Right lobe of liver (tissue), 4 donors: ENCODE results near the gene ZNF319.

Source experiments
- POLR2A ChIP-seq: fragments of 450-650 bp; IDR thresholded peaks from one replicate; pipeline ENCODE4 v1.6.1; 2017; ENCODE audit warnings: antibody characterized with exemption, mild to moderate bottlenecking
- TF ChIP-seq, protein P1 (sequence below), 4 donors: fragments of 200-600 bp in 3 of 4; fragments of 450-650 bp in 1 of 4; IDR thresholded peaks; one replicate each; pipeline versions ENCODE4 v1.5.1 to v1.8.0; 2016 to 2022; ENCODE audit warnings: antibody characterized with exemption in 4 of 4, mild to moderate bottlenecking in 2 of 4
- donor health status: DM: no; HTN: no; CAD: no.
- donor health status: DM: no; HTN: no; CAD: no.
- donor health status: DM: no; HTN: yes; CAD: no.

DNA sequence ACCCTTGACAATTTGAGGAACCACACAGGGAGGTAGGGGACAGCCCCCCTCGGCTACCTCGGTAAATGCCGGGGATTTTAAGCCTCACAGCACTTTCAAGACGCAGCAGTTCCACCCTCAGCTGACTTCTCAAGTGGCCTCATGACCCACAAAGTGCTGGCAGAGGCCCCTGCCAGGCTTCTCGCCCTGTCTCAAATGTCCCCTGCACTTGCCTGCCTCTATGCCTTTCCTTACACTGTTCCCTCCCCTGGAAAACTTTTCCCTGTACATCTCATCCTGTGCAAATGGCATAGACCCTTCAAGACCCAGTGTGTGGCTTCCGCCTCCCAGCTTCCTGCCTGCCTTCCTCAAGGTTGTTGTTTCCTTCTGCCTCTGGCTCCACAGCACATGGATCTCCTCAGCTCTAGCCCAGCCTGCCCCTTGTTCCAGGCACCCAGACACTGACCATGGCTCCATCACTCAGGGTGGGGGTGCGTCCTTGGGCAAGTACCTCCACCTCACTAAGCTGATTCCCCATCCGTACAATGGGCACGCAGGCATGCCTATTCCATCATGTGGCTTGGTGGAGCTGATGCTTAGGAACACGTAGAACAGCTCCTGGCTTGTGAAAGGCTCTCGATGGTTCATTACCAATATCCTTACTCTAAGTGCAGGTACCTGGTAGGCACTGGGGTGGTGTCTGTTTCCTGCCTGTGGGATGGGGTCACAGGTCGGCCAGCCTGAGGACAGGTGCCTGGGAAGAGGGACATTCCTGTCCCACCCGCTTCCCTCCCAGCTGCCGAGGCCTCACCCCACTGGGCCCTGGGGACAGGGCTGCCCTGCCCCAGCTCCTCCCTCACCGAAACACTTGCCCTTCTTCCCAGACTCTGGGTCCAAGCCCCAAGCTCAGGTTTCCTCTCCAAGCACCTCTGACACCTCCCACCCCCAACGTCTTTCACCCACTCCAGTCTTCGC is 49.0 kb upstream of the ZNF319 start:
- TF ChIP-seq POLR2A, result no peak
- TF ChIP-seq, protein P1, sequence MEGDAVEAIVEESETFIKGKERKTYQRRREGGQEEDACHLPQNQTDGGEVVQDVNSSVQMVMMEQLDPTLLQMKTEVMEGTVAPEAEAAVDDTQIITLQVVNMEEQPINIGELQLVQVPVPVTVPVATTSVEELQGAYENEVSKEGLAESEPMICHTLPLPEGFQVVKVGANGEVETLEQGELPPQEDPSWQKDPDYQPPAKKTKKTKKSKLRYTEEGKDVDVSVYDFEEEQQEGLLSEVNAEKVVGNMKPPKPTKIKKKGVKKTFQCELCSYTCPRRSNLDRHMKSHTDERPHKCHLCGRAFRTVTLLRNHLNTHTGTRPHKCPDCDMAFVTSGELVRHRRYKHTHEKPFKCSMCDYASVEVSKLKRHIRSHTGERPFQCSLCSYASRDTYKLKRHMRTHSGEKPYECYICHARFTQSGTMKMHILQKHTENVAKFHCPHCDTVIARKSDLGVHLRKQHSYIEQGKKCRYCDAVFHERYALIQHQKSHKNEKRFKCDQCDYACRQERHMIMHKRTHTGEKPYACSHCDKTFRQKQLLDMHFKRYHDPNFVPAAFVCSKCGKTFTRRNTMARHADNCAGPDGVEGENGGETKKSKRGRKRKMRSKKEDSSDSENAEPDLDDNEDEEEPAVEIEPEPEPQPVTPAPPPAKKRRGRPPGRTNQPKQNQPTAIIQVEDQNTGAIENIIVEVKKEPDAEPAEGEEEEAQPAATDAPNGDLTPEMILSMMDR (IDR thresholded peaks at IDR 0.05), result no peak
